Inferior parietal cortex (tissue), 1 donor: ENCODE data around the gene TBC1D10B.

Source experiments
- DNase-seq: peaks from one replicate; pipeline ENCODE4 v3.0.0-alpha.2; 2016; ENCODE audit errors: extremely low spot score

TBC1D10B gene

DNA sequence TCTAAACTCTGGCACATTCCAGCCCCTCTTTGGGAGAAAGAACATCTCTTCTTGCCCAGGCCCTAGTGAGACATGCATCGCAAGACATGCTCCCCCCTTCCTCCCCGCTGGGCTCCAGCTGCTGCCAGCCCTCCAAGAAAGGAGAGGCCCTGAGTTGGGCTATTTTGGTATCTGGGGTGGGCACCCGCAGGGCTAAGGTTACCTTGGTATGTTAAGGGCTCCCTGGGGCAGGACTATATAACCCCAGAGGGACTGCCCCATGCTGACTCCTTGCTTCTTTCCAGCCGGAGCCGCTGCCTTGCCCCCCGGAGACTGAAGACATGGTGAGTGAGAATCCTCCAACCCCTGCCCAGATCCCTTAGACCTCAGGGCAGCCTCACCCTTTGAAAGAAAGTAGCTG is 4.2 kb upstream of the TBC1D10B start, which contains the start of gene MYL11:
MYL11 (plus strand) TSS at position 265 of the 400 bp plus-strand sequence; CDS start at position 321, 56 bp downstream.
- no peak for DNase-seq

DNA sequence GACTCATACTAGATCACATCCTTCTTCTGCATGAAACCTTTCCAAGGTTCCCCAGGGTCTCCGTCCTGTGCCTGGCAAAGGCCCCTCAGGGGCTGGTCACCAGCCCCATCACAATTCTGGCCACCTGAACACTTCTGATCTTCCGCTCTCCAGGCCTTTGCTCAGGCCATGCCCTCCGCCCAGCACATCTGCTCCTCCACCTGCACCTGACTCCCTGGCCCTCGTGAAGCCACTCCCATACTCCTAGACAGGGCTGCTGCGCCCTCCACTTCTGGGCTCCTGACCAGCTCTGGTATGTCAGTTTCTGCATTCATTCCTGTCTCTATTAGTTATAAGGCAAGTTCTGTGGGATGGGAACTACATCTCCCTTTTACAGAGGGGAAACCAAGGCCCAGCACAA is 2.4 kb upstream of the TBC1D10B start:
- no peak for DNase-seq

DNA sequence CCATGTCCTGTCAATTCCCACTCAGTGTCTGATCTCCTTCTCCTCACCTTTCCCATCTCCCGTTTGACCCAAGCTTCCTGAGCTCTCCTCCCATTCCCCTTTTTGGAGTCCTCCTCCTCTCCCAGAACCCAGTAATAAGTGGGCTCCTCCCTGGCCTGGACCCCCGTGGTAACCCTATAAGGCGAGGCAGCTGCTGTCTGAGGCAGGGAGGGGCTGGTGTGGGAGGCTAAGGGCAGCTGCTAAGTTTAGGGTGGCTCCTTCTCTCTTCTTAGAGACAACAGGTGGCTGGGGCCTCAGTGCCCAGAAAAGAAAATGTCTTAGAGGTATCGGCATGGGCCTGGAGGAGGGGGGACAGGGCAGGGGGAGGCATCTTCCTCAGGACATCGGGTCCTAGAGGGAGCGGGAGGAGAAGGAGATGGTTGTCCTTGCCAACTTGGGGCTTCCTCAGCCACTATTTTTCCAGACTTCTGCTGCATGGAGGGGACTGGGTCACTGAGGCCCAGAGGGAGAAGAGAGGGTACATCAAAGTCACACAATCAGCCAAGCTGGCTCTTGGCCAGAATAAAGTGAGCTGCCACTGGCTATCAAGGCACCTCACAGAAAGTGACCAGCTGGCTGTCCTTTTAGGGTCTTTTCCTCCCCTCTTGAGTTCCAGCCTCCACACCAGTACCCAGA is 1.9 kb upstream of the TBC1D10B start:
- no peak for DNase-seq

DNA sequence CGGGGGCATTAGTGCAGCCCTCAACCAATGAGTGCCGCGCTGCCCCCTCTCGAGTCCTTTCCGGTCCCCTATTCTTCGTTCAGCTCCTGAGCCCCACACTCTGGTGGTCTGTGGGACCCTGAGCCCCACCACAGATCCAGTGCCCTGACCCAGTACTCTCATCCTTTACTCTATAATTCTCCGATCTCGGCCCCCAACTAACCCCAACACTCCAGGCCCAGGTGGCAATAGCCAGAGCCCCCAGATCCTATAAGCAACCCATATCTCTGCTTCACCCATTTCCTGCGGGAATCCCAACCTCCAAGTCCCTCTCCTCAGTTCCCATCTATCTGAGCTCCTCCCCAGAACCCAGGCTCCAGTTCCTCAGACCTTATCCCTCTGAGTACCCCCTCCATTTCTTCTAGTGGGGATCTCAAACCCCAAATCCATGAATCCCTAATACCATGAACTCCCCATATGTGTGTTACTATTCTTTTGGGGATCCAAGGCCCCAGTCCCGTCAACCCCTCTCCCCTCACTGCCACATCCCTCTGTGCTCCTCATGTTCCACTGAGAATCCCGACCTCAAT is 1.0 kb upstream of the TBC1D10B start:
- no peak for DNase-seq

DNA sequence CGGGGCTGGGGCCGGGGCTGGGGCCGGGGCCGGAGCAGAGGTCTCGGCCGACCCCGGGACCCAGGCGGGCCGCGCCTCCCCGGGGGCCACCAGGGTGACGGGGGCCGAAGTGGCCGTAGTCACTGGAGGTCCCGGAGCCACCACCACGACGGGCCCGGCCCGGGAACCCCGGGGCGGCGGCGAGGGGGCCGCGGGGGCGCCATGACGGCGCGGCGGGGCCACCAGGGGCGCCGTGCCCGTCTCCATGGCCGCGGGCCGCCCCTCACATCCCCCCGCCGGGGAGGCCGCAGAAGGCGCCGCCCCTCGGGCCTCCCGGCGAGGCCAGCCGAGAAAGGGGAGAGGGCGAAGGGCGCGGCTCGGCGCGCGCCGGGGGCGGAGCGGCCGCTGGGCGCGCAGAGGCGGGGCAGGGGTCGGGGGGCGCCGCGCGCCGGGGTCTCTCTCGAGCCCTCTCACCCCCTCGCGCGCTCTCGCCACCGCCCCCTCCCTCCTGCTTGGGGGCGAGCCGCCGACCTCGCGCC is 297 bp downstream of the TBC1D10B start:
- no peak for DNase-seq

DNA sequence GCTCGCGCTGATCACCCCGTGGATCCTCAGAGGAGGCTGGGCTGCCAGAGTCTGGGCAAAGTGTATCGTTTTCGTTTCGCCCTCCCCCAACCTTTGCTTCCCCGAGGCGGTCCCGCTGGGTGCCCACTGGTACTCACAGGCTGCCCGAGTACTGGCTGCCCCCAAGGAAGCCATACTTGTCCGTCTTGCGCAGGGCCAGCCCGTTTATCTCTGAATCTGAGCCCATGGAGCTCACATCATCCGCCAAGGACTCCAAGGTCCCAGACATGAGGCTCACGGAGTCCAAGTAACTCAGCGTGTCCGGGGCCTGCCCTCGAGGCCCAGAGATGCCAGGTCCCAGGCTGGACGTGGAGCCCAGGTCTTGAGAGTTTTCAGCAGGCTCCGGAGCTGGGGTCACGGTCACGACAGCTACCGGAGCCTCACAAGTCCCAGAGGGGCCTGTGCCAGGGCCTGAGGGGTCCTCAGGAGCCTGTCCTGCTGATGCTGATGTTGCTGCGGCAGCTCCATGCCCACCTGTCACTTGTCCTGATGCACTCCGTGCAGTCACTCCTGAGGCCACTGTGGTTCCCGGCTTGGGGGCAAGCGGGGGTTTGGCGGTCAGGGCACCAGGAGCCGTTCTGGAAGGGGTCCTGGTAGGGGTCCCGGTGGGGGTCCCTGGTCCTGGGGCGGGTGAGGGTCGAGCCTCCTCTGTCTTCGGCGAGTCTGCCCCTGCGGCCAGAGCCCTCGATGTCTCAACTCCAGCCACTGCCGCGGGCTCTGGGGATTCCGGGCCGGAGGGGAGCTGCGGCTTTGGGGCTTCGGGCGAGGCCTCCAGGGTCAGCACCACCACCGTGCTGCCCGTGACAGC is 980 bp downstream of the TBC1D10B start:
- DNase-seq, result no peak

DNA sequence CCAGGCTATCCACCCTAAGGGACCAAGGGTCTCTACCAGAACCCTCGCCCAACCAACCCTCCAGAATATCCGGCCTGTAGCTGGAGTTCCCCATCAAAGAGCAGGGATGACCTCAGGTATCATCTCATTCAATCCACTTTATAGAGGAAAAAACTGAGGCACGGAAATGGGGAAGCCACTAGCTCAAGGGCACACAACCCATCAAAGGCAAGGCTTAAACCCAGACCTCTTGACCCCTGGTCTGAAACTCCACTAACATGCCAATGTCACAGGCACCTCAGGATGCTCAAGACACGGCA is 1.6 kb downstream of the TBC1D10B start:
- DNase-seq, result no peak

DNA sequence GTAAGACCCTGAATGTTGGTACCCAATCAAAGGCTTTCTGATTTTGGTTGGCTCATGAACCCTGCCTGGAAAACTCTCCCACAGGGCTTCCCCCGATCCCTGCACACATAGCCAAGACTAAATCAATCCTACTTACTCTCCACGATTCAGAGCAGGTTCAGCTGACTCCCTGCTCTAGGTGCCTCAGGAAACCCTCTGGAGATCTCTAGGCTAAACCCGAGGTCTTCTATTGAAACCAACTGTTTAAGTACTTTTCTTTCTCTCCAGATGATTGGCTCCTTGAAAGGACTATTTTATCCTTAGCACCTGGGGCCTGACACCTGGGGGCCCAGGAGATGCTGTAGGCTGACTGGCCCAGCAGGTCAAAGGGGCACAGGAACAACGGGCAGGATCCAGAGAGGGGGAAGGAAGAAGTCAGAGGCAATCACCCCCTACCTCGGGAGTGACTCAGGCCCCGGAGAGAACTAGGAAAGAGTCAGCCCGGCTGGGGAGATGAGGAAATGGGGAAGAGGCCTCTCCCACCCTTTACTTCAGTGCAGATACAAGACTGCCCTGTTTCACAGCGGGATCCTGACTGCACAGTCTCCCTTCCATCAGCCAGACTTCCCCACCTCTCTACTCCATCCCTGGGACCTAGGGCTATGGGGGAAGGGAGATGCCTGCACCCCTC is 2.0 kb downstream of the TBC1D10B start:
- no peak for DNase-seq

DNA sequence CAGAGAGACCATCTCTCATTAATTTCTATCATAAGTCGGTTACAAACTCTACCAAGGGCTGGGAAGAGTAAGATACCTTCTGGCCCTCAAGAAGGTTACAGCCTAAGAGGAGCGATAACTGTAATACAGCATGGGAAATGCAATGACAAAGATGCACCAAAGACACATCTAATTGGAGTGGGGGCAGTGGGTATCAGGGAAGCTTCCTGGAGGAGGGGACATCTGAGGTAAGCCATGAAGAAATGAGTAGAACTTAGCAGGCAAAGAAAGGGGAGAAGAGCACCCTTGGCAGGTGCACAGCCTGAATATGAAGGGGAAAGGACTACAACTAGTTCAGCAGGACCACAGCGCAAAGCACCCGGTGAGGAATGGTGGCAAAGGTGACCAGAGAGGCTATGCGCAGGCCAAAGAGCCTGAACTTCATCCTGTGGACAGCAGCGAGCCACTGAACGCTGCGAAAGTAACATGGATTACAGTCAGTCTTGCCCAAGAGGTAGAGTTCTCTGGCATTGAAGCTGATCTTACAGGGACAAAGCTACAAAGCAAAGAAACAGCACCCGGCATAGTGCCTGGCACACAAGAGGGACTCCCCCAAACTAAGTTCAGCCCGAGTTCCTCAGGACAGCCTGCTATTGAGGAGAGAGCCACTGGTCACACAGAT is 2.8 kb downstream of the TBC1D10B start:
- DNase-seq, result no peak

DNA sequence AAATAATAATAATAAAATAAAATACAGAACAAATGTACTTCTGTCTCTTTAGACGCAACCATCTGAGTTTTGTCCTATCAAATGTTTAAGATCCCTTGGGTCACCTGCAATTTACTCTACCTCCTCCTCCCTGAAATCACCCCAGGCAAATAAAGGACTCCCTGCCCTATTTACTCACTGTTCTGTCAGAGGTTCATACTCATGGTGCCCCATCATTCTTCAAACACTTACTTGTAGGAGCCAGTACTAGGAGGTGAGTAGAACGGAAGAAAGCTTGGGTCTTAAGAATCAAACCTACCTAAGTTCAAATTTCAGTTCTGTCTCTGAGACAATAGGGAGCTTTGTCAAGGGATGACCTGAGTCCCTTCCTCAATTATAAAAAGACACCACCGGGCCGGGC is 3.8 kb downstream of the TBC1D10B start:
- DNase-seq, result no peak

DNA sequence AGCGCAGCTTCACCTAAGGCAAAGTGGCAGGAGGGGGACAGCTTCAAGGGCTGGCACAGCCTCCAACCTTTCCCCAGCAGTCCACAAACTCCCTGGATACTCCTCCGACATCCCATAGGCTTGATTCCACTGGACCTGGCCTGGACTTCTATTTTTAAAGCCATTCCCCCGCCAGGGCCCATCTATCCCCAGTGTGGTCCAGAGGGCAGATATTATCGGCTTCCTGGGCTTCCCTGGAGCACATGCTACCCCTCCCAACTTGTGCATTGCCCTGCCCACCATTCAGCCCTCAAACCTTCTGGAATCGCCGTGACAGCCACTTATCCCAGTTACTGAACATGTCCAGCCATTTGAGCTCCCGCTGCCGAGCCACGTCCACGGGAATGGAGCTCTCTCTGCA is 5.1 kb downstream of the TBC1D10B start:
- no peak for DNase-seq

DNA sequence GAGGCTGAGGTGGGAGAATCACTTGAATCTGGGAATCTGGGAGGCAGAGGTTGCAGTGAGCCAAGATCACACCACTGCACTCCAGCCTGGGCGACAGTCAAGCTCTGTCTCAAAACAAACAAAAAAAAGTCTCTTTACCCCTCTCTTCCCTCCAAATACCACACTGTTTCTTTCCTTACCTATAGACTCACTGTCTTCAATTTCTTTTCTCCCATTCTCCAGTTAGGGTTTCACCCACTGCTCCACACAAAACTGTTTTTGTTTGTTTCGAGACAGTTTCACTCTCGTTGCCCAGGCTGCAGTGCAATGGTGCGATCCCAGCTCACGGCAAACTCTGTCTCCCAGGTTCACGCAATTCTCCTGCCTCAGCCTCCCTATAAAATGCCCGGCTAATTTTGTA is 9.1 kb downstream of the TBC1D10B start:
- no peak for DNase-seq

DNA sequence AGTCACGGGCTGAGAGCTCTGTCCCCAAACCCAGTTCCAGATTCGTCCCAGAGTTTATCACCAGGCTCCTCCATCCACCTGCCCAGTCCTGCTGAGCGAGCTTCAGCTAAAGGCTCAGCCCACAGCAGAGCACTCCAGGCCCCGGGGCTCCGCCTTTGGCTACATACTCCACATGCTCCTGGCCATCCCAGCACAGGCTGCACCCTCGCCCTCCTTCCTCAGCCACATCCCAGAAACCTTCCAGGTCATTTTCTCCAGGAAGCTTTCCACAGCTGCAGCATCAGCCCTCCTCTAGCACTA is 10.5 kb downstream of the TBC1D10B start:
- no peak for DNase-seq

DNA sequence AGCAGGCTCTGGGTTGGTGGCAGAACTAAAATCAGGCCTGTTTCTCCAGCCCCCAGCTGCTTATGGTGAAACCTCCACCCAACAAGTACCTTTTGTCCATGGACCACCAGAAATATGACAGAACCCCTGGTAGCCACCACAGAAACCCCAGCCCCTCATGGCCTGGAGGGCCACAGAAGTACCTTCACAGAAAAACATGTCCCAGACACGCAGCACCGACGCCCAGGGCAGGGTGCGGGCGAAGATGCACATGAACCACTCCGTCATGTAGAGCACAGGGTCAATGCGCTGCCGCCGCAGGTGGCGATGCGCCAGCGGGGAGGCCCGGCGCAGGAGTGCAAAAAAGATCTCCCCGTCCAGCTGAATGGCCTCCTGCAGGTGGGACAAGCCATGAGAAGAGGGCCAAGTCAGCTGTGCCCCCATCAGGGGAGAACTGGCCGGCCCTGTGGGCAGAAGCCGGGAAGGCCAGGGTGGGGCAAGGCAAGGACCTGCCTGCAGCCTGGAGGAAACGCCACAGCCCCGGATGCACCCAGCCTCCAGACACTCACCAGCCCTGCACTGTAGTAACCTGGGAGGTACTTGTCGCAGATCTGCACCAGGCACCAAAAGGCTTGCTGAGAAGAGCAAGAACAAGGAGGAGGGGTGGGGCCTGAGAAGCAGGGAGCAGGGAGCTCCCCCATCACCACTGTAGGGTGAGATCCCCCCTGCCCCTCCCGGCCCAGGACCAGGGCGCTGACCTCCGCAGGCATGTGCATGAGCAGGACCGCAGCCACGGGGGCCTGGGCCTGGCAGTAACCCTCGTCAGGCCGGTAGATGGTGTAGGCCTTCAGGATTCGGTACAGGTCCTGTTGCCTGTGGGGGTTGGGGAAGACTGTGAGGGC is 11.1 kb downstream of the TBC1D10B start:
- DNase-seq, result no peak

DNA sequence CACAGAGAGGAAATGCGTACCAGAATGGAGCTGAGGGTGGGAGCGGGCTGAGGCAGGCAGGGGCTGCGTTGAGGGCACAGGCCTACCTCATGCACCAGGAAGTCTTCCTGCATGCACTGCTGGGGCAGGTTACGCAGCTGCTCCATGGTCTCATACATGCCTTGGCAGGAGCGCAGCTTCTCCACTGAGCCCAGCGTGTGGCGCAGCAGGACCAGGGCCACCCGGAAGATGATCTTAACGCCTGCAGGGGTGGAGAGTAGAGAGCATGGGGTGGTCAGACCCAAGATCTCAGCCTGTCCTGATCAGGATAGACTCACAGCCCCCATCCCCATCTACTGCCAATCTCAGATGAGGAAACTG is 11.7 kb downstream of the TBC1D10B start:
- no peak for DNase-seq

DNA sequence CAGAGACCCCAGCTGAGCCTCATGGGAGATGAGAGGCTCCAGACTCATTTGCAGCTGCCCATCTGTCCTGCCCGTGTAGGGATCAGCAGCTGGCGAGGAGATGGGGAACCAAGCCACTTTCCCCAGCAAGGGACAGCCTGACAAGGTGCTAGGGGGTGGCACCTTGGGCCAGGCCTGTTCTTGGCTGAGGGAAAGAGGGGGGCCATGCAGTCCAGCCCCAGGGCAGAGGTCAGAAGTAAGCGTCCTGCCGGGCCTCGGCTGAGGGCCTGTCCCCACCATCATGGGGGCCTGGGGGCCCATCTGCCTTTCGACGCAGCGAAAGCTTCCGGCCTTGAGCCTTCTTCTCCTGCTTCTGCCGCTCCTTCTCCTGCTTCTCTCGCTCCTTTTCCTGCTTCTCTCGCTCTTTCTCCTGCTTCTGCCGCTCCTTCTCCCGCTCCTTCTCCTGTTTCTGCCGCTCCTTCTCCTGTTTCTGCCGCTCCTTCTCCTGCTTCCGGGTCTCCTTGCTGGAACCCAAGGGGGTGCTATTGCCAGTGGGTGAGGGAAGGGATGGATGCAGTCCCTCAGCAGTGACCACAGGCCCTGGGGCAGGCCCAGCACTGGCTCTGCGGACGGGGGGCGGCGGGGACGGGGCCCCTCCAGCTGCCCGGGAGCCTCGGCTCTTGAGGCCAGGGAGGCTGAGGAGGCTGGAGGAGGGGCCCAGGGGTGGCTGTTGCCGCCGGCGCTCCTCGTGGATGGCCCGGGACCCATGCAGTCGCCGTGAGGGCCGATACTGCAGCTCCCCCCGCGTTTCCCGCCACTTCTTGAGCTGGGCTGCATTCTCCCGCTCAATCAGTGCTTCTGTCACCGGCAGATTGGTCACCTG is 12.3 kb downstream of the TBC1D10B start:
- no peak for DNase-seq

DNA sequence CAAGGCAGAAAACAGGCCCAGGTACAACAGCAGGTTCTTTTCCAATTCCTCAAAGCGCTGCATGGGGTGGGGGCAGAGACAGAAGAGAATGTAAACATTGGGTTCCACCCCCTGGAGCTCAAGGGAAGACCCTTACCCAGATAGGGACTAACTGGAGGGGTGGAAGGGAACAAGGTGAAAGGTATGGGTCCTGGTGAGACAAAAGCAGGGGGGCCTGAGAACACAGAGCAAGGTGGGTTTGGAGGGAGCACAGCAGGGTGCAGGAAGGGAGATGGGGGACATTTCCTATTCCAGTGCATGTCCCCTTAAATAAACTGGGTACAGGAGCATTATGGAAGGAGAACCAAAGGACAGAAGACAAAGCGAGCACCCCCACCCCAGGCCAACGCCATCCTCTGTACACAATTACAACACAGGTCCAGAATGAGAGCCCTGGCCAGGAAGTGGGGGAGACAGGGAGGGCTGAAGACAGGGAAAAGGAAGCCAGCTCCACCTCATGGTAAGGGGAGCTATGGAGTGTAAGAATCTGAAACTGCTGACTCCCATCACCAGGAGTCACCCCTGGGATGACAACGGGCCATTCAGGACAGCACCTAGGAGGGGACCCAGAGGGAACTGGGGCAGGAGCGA is 13.1 kb downstream of the TBC1D10B start:
- no peak for DNase-seq

DNA sequence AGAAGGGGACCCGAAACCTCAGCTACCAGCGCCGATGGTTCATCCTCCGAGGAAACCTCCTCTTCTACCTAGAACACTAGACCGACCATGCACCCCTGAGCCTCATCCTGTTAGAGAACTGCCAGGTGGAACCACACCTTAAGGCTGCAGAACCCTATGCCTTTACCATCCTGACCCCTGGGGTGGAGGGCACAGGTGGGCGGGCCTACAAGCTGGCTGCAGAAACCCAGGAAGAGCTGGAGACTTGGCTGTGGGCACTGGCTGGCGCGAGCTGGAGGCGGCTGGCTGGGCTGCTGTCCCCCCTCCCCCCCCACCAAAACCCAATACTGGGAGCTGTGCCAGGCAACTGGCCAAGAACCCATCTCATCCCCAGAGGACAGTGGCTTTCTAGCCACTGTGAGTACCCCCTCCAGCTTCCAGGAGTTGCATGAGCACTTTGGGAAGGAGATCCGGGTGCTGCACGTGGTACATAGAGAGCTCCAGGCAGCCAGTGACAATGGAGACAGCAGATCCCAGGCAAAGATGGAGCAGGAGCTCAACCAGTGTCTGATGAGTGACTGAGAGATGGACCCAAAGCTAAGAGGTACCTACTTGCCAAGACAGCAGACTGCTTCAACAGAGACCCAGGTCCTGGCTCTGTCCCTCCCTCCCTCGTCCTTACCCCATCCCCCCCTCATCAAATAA is 13.8 kb downstream of the TBC1D10B start:
- DNase-seq, result no peak

DNA sequence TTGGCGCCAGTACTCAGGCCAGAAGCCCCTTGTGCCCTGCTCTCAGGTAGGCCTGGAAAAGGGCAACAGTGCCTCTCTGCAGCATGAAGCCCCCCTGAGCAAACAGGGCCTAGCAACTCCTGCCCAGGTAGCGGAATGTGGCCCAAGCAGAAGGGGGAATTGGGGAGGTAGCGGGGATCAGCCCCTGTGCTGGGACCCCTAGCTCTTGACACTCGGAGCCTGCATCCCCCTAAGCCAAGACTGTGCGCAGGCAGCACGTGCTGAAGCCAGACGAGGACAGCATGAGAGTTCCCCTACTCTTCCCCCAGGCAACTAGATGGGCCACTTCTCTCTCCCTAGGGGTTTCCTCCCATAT is 14.4 kb downstream of the TBC1D10B start:
- DNase-seq, result no peak
